Osteoblast (primary cell): ENCODE data around the gene C11orf52. TPM values are rescaled to one million over a fixed set of nuclear protein-coding genes. Genes with fewer than 3 reads are reported as not detected.

Experiments
- DNase-seq: peaks from one replicate; pipeline ENCODE4 v3.0.0; 2011; ENCODE audit warnings: low spot score, mixed read lengths; ENCODE audit not compliant: insufficient read length; ENCODE audit errors: missing footprints
- H2AFZ ChIP-seq: 2 replicates; pipeline ENCODE4 v1.6.0; 2011; ENCODE audit warnings: mild to moderate bottlenecking, low read length
- H3K27ac ChIP-seq: 2 replicates; pipeline ENCODE4 v1.5.1; 2011; ENCODE audit warnings: mild to moderate bottlenecking, low read depth, low read length, moderate library complexity
- H3K27me3 ChIP-seq: 2 replicates; pipeline ENCODE4 v1.6.0; 2012; ENCODE audit warnings: mild to moderate bottlenecking, control low read depth, inconsistent platforms, low read length, moderate library complexity; ENCODE audit not compliant: insufficient read depth
- H3K36me3 ChIP-seq: 2 replicates; pipeline ENCODE4 v1.5.1; 2011; ENCODE audit warnings: mild to moderate bottlenecking, low read length, control low read depth, moderate library complexity; ENCODE audit not compliant: insufficient read depth
- H3K4me1 ChIP-seq: 2 replicates; pipeline ENCODE4 v1.5.1; 2011; ENCODE audit warnings: mild to moderate bottlenecking, low read length, control low read depth, moderate library complexity; ENCODE audit not compliant: insufficient read depth
- H3K4me2 ChIP-seq: 2 replicates; pipeline ENCODE4 v1.6.0; 2011; ENCODE audit warnings: mild to moderate bottlenecking, low read length; ENCODE audit not compliant: insufficient read depth
- H3K4me3 ChIP-seq: fragments of 200-600 bp; sonication (generic); 3 replicates; pipeline ENCODE4 v1.5.1; 2012; ENCODE audit warnings: mild to moderate bottlenecking, low read length, inconsistent platforms; ENCODE audit not compliant: insufficient read depth
- H3K79me2 ChIP-seq: 2 replicates; pipeline ENCODE4 v1.6.0; 2012; ENCODE audit warnings: mild to moderate bottlenecking, low read length, control low read depth, inconsistent platforms; ENCODE audit not compliant: insufficient read depth
- H3K9me3 ChIP-seq: 2 replicates; pipeline ENCODE4 v1.5.1; 2011; ENCODE audit warnings: low read depth, low read length, control low read depth
- H4K20me1 ChIP-seq: 2 replicates; pipeline ENCODE4 v1.6.0; 2012; ENCODE audit warnings: mild to moderate bottlenecking, low read length, control low read depth; ENCODE audit not compliant: insufficient read depth
- total RNA-seq: library from RNA; depleted of rRNA; stranded (reverse); fragments of >200 nt; gene quantifications from 2 replicates; pipeline ENCODE4 v1.2.3, GENCODE V29; 2012
- TF ChIP-seq, protein P1 (sequence below): IDR thresholded peaks from 2 replicates; pipeline ENCODE4 v1.5.1; 2011; ENCODE audit warnings: mild to moderate bottlenecking, low read depth, low read length, moderate library complexity; ENCODE audit errors: extremely low read depth

C11orf52 gene
- total RNA-seq, 1 donor, result 1.4 TPM

DNA sequence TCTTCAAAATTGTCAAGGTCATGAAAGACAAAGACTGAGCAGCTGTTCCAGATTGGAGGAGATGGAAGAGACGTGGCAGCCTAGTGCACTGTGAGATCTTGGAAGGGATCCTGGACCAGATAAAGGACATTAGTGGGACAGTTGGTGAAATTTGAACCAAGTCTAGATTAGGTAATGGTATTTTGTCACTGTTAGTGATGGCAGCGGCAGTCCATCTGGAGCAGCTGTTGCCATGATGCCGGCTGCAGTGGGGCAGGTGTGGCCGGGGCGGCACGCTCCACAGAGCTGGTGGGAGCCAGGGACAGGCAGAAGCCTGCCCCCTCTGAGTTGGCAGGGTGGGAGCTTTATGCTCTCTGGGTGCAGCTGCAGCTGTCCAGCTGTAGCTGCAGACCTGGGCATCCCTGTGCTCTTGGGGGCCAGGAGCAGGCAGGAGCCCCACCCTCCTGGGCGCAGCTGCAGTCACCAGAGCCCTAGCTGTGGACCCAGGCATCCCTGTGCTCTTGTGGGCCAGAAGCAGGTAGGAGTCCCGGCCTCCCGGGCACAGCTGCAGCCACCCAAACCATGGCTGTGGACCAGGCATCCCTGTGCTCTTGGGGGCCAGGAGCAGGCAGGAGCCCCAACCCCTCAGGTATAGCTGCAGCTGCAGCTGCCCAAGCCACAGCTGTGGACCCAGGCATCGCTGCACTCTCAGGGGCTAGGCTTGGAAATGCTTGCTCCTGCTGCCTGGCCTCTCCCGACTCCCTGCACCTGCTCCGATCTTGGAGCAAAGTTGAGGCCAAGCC, 39.1 kb downstream of the C11orf52 start:
- H3K4me3 ChIP-seq, result no peak overlapping the region
- no peaks in the 10 kb centered on the region for H3K9me3 ChIP-seq
- H3K79me2 ChIP-seq, result no peaks in the 10 kb centered on the region
- DNase-seq, result no peak
- H3K27me3 ChIP-seq, result no peaks in the 10 kb centered on the region
- TF ChIP-seq, protein P1, sequence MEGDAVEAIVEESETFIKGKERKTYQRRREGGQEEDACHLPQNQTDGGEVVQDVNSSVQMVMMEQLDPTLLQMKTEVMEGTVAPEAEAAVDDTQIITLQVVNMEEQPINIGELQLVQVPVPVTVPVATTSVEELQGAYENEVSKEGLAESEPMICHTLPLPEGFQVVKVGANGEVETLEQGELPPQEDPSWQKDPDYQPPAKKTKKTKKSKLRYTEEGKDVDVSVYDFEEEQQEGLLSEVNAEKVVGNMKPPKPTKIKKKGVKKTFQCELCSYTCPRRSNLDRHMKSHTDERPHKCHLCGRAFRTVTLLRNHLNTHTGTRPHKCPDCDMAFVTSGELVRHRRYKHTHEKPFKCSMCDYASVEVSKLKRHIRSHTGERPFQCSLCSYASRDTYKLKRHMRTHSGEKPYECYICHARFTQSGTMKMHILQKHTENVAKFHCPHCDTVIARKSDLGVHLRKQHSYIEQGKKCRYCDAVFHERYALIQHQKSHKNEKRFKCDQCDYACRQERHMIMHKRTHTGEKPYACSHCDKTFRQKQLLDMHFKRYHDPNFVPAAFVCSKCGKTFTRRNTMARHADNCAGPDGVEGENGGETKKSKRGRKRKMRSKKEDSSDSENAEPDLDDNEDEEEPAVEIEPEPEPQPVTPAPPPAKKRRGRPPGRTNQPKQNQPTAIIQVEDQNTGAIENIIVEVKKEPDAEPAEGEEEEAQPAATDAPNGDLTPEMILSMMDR, result no peak
- H3K4me1 ChIP-seq, result no peaks in the 10 kb centered on the region
- H2AFZ ChIP-seq, result no peak overlapping the region
- H3K4me2 ChIP-seq, result no peak overlapping the region
- no peak overlapping the region for H3K27ac ChIP-seq
- no peaks in the 10 kb centered on the region for H4K20me1 ChIP-seq
- H3K36me3 ChIP-seq, result no peaks in the 10 kb centered on the region

DNA sequence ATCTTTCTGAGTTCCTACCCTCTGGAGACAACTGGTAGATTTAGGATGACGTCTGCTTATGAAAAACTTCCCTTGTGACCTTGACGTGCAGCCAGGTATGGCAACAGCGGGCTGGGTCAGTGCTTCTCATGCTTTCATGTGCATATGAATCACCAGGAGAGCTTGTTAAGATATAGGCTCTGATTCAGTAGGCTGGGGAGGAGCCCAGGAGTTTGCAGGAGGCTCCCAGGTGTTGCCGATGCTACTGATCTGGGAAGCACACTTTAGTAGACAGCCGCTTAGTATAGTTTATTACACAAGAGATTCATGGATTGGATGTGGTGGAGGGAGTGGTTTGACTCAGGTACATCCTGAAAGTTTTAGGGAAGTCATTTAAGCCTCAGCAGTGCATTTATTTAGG, 42.2 kb downstream of the C11orf52 start:
- TF ChIP-seq, protein P1, result no peak
- H3K27me3 ChIP-seq, result no peaks in the 10 kb centered on the region

GRCh38 chr11:111961389-111962300, 42.9 kb downstream of the C11orf52 start:
- Histone ChIP-seq H3K4me3 (no peak overlapping the region), H3K4me1 (no peaks in the 10 kb centered on the region), H3K36me3 (peaks cover 5% of the 10 kb centered on the region), H3K79me2 (no peaks in the 10 kb centered on the region), H3K4me2 (no peak overlapping the region), H2AFZ (no peak overlapping the region), H3K27ac (no peak overlapping the region), H3K9me3 (no peaks in the 10 kb centered on the region), H3K27me3 (no peaks in the 10 kb centered on the region), H4K20me1 (no peaks in the 10 kb centered on the region)
- TF ChIP-seq, protein P1, result no peak
- no peak for DNase-seq

More for the DNA sequence above, 42.2 kb downstream of the C11orf52 start:
- no peaks in the 10 kb centered on the region for H4K20me1 ChIP-seq
- H2AFZ ChIP-seq, result no peak overlapping the region
- H3K36me3 ChIP-seq, result peaks cover 5% of the 10 kb centered on the region
- no peak overlapping the region for H3K27ac ChIP-seq
- no peak overlapping the region for H3K4me2 ChIP-seq
- no peaks in the 10 kb centered on the region for H3K9me3 ChIP-seq
- H3K79me2 ChIP-seq, result no peaks in the 10 kb centered on the region
- H3K4me1 ChIP-seq, result no peaks in the 10 kb centered on the region
- DNase-seq, result no peak
- H3K4me3 ChIP-seq, result no peak overlapping the region

GRCh38 chr11:111963931-111964340, 45.2 kb downstream of the C11orf52 start:
- Histone ChIP-seq H3K4me1 (no peaks in the 10 kb centered on the region), H3K27ac (no peak overlapping the region), H4K20me1 (no peaks in the 10 kb centered on the region), H3K4me3 (no peak overlapping the region), H3K4me2 (no peak overlapping the region), H3K36me3 (peaks cover 11% of the 10 kb centered on the region), H3K79me2 (no peaks in the 10 kb centered on the region), H2AFZ (no peak overlapping the region), H3K27me3 (no peaks in the 10 kb centered on the region), H3K9me3 (no peaks in the 10 kb centered on the region)
- DNase-seq, result no peak
- TF ChIP-seq, protein P1, result no peak
